Measurements from ENCODE around the gene CCDC33.

Gene CCDC33

DNA sequence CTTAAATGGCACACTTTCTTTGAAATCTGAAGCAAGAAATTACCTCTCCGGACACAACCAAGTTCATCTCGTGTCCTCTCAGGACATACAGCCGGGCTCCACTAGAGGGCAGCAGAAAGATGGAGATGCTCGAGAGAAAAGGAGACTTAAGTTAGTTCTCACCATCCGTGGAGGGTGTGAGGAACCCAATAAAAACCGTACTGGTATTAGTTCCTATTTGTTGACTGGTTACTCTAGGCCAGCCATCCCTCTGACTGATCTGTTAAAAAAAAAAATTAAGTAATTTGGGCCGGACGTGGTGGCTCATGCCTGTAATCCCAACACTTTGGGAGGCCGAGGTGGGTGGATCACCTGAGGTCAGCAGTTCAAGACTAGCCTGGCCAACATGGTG is 139.2 kb downstream of the CCDC33 start:
- Histone ChIP-seq H3K4me1 (ENCODE audit: control insufficient read depth, insufficient read depth, low read length) (peaks cover 9% of the 10 kb centered on the region), H3K36me3 (ENCODE audit: control insufficient read depth in 2 of 2, insufficient read depth in 1 of 2, low read length in 2 of 2) (no peaks in the 10 kb centered on the region), H3K4me3 (ENCODE audit: low read depth, low read length) (no peak overlapping the region), H3K27ac (ENCODE audit: extremely low read depth, low read depth, low read length) (no peak overlapping the region), H3K9me3 (ENCODE audit: control insufficient read depth, insufficient read depth, low read depth, low read length) (no peaks in the 10 kb centered on the region)
- ChIA-PET CTCF (interaction anchor here (0.7 to 25.1 kb wide), 29 partner anchors 10 to 575 kb away, joined by 3 to 768 read pairs (median 5); partner anchors contain the start of gene SEMA7A), POLR2A (interaction anchor here (1.1 kb wide), 1 partner anchor 241 kb away, joined by 3 read pairs; no protein-coding TSS in a partner anchor)
- TF ChIP-seq, protein P1, sequence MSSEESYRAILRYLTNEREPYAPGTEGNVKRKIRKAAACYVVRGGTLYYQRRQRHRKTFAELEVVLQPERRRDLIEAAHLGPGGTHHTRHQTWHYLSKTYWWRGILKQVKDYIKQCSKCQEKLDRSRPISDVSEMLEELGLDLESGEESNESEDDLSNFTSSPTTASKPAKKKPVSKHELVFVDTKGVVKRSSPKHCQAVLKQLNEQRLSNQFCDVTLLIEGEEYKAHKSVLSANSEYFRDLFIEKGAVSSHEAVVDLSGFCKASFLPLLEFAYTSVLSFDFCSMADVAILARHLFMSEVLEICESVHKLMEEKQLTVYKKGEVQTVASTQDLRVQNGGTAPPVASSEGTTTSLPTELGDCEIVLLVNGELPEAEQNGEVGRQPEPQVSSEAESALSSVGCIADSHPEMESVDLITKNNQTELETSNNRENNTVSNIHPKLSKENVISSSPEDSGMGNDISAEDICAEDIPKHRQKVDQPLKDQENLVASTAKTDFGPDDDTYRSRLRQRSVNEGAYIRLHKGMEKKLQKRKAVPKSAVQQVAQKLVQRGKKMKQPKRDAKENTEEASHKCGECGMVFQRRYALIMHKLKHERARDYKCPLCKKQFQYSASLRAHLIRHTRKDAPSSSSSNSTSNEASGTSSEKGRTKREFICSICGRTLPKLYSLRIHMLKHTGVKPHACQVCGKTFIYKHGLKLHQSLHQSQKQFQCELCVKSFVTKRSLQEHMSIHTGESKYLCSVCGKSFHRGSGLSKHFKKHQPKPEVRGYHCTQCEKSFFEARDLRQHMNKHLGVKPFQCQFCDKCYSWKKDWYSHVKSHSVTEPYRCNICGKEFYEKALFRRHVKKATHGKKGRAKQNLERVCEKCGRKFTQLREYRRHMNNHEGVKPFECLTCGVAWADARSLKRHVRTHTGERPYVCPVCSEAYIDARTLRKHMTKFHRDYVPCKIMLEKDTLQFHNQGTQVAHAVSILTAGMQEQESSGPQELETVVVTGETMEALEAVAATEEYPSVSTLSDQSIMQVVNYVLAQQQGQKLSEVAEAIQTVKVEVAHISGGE (tag by site-specific recombination; conservative IDR thresholded peaks at IDR 0.05; ENCODE audit: low read depth), result no peak
- TF ChIP-seq ZNF169 (tag by site-specific recombination; IDR thresholded peaks at IDR 0.05) (no peak), ZNF354C (tag by site-specific recombination; IDR thresholded peaks at IDR 0.05; ENCODE audit: borderline replicate concordance, low read depth) (no peak), IKZF3 (tag by site-specific recombination; IDR thresholded peaks at IDR 0.05) (no peak), ZNF223 (tag by site-specific recombination; IDR thresholded peaks at IDR 0.05) (no peak), WT1 (tag by site-specific recombination; IDR thresholded peaks at IDR 0.05) (no peak), ZNF654 (tag by site-specific recombination; IDR thresholded peaks at IDR 0.05; ENCODE audit: low read depth) (peak; percentile 73), ZNF211 (tag by site-specific recombination; IDR thresholded peaks at IDR 0.05; ENCODE audit: low read depth) (no peak), ZNF114 (tag by site-specific recombination; IDR thresholded peaks at IDR 0.05) (no peak), OSR2 (tag by site-specific recombination; IDR thresholded peaks at IDR 0.05) (no peak), ZNF626 (tag by site-specific recombination; IDR thresholded peaks at IDR 0.05) (no peak), SCRT2 (tag by site-specific recombination; IDR thresholded peaks at IDR 0.05) (no peak), ZNF138 (tag by site-specific recombination; IDR thresholded peaks at IDR 0.05; ENCODE audit: borderline replicate concordance) (no peak), ZNF548 (tag by site-specific recombination; IDR thresholded peaks at IDR 0.05) (no peak), ZNF146 (tag by site-specific recombination; IDR thresholded peaks at IDR 0.05) (no peak), SP7 (tag by site-specific recombination; IDR thresholded peaks at IDR 0.05) (peak; percentile 32; the same call in 1 of the 2 replicates), ZNF2 (tag by site-specific recombination; IDR thresholded peaks at IDR 0.05) (0 out of 2 replicates have a peak, but pooled peaks have one; percentile 20), ZNF677 (tag by site-specific recombination; IDR thresholded peaks at IDR 0.05) (no peak), ZNF426 (tag by site-specific recombination; IDR thresholded peaks at IDR 0.05) (no peak), ZNF37A (tag by site-specific recombination; IDR thresholded peaks at IDR 0.05) (no peak), FEZF1 (tag by site-specific recombination; IDR thresholded peaks at IDR 0.05) (no peak), ZNF274 (IDR thresholded peaks at IDR 0.05; ENCODE audit: low read length) (no peak), ZNF274 (tag by site-specific recombination; IDR thresholded peaks at IDR 0.05; ENCODE audit: borderline replicate concordance) (no peak)
- TF ChIP-seq, protein P2, sequence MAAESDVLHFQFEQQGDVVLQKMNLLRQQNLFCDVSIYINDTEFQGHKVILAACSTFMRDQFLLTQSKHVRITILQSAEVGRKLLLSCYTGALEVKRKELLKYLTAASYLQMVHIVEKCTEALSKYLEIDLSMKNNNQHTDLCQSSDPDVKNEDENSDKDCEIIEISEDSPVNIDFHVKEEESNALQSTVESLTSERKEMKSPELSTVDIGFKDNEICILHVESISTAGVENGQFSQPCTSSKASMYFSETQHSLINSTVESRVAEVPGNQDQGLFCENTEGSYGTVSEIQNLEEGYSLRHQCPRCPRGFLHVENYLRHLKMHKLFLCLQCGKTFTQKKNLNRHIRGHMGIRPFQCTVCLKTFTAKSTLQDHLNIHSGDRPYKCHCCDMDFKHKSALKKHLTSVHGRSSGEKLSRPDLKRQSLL (tag by site-specific recombination; IDR thresholded peaks at IDR 0.05), result no peak
- TF ChIP-seq, protein P3, sequence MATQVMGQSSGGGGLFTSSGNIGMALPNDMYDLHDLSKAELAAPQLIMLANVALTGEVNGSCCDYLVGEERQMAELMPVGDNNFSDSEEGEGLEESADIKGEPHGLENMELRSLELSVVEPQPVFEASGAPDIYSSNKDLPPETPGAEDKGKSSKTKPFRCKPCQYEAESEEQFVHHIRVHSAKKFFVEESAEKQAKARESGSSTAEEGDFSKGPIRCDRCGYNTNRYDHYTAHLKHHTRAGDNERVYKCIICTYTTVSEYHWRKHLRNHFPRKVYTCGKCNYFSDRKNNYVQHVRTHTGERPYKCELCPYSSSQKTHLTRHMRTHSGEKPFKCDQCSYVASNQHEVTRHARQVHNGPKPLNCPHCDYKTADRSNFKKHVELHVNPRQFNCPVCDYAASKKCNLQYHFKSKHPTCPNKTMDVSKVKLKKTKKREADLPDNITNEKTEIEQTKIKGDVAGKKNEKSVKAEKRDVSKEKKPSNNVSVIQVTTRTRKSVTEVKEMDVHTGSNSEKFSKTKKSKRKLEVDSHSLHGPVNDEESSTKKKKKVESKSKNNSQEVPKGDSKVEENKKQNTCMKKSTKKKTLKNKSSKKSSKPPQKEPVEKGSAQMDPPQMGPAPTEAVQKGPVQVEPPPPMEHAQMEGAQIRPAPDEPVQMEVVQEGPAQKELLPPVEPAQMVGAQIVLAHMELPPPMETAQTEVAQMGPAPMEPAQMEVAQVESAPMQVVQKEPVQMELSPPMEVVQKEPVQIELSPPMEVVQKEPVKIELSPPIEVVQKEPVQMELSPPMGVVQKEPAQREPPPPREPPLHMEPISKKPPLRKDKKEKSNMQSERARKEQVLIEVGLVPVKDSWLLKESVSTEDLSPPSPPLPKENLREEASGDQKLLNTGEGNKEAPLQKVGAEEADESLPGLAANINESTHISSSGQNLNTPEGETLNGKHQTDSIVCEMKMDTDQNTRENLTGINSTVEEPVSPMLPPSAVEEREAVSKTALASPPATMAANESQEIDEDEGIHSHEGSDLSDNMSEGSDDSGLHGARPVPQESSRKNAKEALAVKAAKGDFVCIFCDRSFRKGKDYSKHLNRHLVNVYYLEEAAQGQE (tag by site-specific recombination; IDR thresholded peaks at IDR 0.05), result no peak
- TF ChIP-seq, protein P4, sequence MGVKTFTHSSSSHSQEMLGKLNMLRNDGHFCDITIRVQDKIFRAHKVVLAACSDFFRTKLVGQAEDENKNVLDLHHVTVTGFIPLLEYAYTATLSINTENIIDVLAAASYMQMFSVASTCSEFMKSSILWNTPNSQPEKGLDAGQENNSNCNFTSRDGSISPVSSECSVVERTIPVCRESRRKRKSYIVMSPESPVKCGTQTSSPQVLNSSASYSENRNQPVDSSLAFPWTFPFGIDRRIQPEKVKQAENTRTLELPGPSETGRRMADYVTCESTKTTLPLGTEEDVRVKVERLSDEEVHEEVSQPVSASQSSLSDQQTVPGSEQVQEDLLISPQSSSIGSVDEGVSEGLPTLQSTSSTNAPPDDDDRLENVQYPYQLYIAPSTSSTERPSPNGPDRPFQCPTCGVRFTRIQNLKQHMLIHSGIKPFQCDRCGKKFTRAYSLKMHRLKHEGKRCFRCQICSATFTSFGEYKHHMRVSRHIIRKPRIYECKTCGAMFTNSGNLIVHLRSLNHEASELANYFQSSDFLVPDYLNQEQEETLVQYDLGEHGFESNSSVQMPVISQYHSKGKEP (tag by site-specific recombination; IDR thresholded peaks at IDR 0.05), result no peak
- TF ChIP-seq, protein P5, sequence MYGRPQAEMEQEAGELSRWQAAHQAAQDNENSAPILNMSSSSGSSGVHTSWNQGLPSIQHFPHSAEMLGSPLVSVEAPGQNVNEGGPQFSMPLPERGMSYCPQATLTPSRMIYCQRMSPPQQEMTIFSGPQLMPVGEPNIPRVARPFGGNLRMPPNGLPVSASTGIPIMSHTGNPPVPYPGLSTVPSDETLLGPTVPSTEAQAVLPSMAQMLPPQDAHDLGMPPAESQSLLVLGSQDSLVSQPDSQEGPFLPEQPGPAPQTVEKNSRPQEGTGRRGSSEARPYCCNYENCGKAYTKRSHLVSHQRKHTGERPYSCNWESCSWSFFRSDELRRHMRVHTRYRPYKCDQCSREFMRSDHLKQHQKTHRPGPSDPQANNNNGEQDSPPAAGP (tag by site-specific recombination; IDR thresholded peaks at IDR 0.05), result 0 out of 2 replicates have a peak, but pooled peaks have one; percentile 20
- TF ChIP-seq, protein P6, sequence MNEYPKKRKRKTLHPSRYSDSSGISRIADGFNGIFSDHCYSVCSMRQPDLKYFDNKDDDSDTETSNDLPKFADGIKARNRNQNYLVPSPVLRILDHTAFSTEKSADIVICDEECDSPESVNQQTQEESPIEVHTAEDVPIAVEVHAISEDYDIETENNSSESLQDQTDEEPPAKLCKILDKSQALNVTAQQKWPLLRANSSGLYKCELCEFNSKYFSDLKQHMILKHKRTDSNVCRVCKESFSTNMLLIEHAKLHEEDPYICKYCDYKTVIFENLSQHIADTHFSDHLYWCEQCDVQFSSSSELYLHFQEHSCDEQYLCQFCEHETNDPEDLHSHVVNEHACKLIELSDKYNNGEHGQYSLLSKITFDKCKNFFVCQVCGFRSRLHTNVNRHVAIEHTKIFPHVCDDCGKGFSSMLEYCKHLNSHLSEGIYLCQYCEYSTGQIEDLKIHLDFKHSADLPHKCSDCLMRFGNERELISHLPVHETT (tag by site-specific recombination; IDR thresholded peaks at IDR 0.05), result no peak
